ENCODE results near the gene OR51B4. TPM values are rescaled to one million over a fixed set of nuclear protein-coding genes. Genes with fewer than 3 reads are reported as not detected.

Gene OR51B4
- total RNA-seq, 4 donors from 2014 or later, result not detected

DNA sequence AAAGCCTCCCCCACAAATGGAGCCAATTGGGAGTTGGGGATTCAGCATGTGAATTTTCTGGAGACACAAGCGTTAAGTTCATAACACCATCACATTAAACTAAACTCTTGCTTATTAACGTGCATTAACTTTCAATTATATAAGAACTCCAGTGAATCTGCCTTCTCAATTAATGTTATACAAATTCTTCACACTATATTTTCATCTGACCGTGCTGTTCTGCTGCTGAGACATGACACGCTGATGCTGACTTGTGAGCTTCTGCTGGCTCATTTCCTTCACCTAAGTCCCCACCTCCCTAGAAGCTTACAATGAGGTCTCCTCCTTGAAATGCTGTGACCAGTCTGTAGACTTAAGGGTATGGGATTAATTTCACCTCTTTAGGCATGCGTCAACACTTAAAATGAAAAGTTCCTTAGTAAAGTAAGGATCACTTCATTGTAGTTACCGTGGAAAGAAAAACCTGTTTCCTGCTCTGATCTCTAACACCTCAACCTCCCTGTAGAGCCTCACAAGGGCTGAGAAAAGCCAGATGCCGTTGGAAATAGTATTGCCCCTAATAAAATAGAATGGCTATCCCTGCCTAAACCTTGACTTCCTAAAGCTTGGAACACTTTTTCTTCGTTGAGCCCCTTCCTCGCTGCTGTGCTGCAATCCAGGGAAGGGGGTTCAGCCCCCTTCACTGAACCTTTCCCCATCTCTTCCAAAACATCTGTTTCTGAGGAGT lies 49.4 kb downstream of the OR51B4 start:
- 69 to 79% methylated on average over 9 of the region's 9 CpGs for WGBS, 2 donors
- Histone ChIP-seq H3K9me3 (no peaks in the 10 kb centered on the region), H3K4me3 (replicated peaks in 1 of 3) (no peak overlapping the region), H3K27me3 (no peaks in the 10 kb centered on the region), H3K27ac (no peak overlapping the region), H3K36me3 (no peaks in the 10 kb centered on the region), H3K4me1 (no peaks in the 10 kb centered on the region)
- intact Hi-C loops (cut with DNase I), result no loop called here
- DNase-seq, result no peak
- no peak for TF ChIP-seq POLR2A (IDR thresholded peaks at IDR 0.05)
- TF ChIP-seq, protein P1, sequence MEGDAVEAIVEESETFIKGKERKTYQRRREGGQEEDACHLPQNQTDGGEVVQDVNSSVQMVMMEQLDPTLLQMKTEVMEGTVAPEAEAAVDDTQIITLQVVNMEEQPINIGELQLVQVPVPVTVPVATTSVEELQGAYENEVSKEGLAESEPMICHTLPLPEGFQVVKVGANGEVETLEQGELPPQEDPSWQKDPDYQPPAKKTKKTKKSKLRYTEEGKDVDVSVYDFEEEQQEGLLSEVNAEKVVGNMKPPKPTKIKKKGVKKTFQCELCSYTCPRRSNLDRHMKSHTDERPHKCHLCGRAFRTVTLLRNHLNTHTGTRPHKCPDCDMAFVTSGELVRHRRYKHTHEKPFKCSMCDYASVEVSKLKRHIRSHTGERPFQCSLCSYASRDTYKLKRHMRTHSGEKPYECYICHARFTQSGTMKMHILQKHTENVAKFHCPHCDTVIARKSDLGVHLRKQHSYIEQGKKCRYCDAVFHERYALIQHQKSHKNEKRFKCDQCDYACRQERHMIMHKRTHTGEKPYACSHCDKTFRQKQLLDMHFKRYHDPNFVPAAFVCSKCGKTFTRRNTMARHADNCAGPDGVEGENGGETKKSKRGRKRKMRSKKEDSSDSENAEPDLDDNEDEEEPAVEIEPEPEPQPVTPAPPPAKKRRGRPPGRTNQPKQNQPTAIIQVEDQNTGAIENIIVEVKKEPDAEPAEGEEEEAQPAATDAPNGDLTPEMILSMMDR (IDR thresholded peaks at IDR 0.05), result no peak

DNA sequence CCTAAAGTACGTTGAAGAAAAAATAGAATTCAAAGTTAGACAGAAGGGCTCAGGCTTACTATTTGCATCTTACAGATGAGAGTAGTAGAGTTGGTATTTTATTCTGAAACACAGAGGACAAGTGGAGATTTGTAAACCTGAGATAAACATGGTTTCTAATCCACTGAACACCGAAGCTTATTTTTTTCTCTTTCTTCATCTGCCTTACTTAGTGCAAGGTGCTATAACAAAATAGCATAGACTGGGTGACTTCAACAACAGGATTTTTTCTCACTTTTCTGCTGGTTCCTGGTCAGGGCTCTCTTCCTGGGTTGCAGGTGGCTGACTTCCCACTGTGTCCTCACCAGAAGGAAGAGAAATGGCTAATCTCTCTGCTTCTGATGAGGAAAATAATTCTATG lies 50.0 kb downstream of the OR51B4 start:
- WGBS, 2 donors, result 69 to 71% methylated on average over 2 of the region's 2 CpGs
- no peaks in the 10 kb centered on the region for H3K27me3 ChIP-seq

More for the DNA sequence above, 50.0 kb downstream of the OR51B4 start:
- H3K4me3 ChIP-seq (replicated peaks in 1 of 3), result no peak overlapping the region
- intact Hi-C loops (cut with DNase I), result no loop called here
- no peak for TF ChIP-seq POLR2A (IDR thresholded peaks at IDR 0.05)
- H3K4me1 ChIP-seq, result no peaks in the 10 kb centered on the region
- no peaks in the 10 kb centered on the region for H3K9me3 ChIP-seq
- no peak for DNase-seq
- H3K27ac ChIP-seq, result no peak overlapping the region
- no peaks in the 10 kb centered on the region for H3K36me3 ChIP-seq

Other genes starting within 250 kb of the OR51B4 start
- not detected for gene OR52E2, start 242.3 kb downstream of the OR51B4 start, total RNA-seq
- not detected for gene OR52E1, start 232.4 kb downstream of the OR51B4 start, total RNA-seq
- gene OR52A5, start 163.6 kb downstream of the OR51B4 start, total RNA-seq, result not detected
- not detected for gene OR52A1, start 147.2 kb downstream of the OR51B4 start, total RNA-seq
- not detected for gene OR51V1, start 101.3 kb downstream of the OR51B4 start, total RNA-seq
- 100 to 1,000 TPM in 2 of 4 donors, 10 to 100 TPM in 1, 1 to 10 TPM in 1; 2.5 to 214 (median 107) TPM for gene HBB, start 74.9 kb downstream of the OR51B4 start, total RNA-seq
- 1 to 10 TPM in 1 of 4 donors, not detected in 3; 1.0 TPM for gene HBD, start 67.5 kb downstream of the OR51B4 start, total RNA-seq
- not detected for gene HBG1, start 52.1 kb downstream of the OR51B4 start, total RNA-seq
- gene HBG2, start 47.2 kb downstream of the OR51B4 start, total RNA-seq, result not detected
- gene HBE1, start 32.0 kb downstream of the OR51B4 start, total RNA-seq, result 1 to 10 TPM in 1 of 4 donors, not detected in 3; 1.2 TPM
- not detected for gene OR51B2, start 22.4 kb upstream of the OR51B4 start, total RNA-seq
- gene OR51B5, start 41.6 kb upstream of the OR51B4 start, total RNA-seq, result 1 to 10 TPM in 1 of 4 donors, under 1 TPM in 1, not detected in 2; 0.78 to 1.2 TPM
- gene OR51B6, start 49.6 kb upstream of the OR51B4 start, total RNA-seq, result not detected
- not detected for gene OR51M1, start 81.9 kb upstream of the OR51B4 start, total RNA-seq
- gene OR51Q1, start 120.2 kb upstream of the OR51B4 start, total RNA-seq, result not detected
- gene OR51I1, start 139.6 kb upstream of the OR51B4 start, total RNA-seq, result under 1 TPM in 2 of 4 donors, not detected in 2; 0.33 to 0.93 TPM
- gene OR51I2, start 147.4 kb upstream of the OR51B4 start, total RNA-seq, result not detected
- not detected for gene OR52D1, start 186.7 kb upstream of the OR51B4 start, total RNA-seq
- gene UBQLN3, start 208.0 kb upstream of the OR51B4 start, total RNA-seq, result 1 to 10 TPM in 3 of 4 donors, under 1 TPM in 1; 0.56 to 2.0 (median 1.6) TPM
- gene UBQLNL, start 214.8 kb upstream of the OR51B4 start, total RNA-seq, result 1 to 10 TPM in 2 of 4 donors, under 1 TPM in 2; 0.54 to 2.0 (median 0.87) TPM
- gene OR52H1, start 246.6 kb upstream of the OR51B4 start, total RNA-seq, result 1 to 10 TPM in 3 of 4 donors, under 1 TPM in 1; 0.78 to 2.8 (median 1.1) TPM

Data from thyroid gland (tissue), 4 donors.